IPS DF 6.9 (cell line): ENCODE data around the gene SDK1.

Experiments used
- DNase-seq: peaks from one replicate; pipeline ENCODE4 v3.0.0-alpha.2; 2013; ENCODE audit warnings: low read depth, low spot score
- H3K27ac ChIP-seq: one replicate; pipeline ENCODE4 v1.5.1; 2013; ENCODE audit warnings: low read length, control low read depth
- H3K27me3 ChIP-seq: 2 replicates; pipeline ENCODE4 v1.6.1; 2013; ENCODE audit warnings: mild to moderate bottlenecking, low read length; ENCODE audit not compliant: control insufficient read depth, insufficient read depth
- H3K36me3 ChIP-seq: 2 replicates; pipeline ENCODE4 v1.6.1; 2013; ENCODE audit warnings: low read length; ENCODE audit not compliant: control insufficient read depth, insufficient read depth
- H3K4me1 ChIP-seq: 2 replicates; pipeline ENCODE4 v1.6.1; 2013; ENCODE audit warnings: low read length; ENCODE audit not compliant: control insufficient read depth, insufficient read depth
- H3K4me3 ChIP-seq: 2 replicates; pipeline ENCODE4 v1.5.1; 2013; ENCODE audit warnings: mild to moderate bottlenecking, low read length
- H3K9me3 ChIP-seq: 2 replicates; pipeline ENCODE4 v1.6.1; 2013; ENCODE audit warnings: low read length, inconsistent platforms; ENCODE audit not compliant: control insufficient read depth, insufficient read depth
- WGBS: extraction: QIAGEN DNeasy Blood & Tissue Kit; methylation state at CpG from one replicate; pipeline ENCODE4 v1.1.7; 2013; ENCODE audit warnings: mixed read lengths, missing lambda C conversion rate; ENCODE audit not compliant: insufficient read length, insufficient coverage; 5-methylcytosine and 5-hydroxymethylcytosine counted together

Gene SDK1

GRCh38 chr7:3594901-3595300, 293.8 kb downstream of the SDK1 start:
- no peak overlapping the region for H3K4me3 ChIP-seq
- no peak overlapping the region for H3K27ac ChIP-seq
- no peaks in the 10 kb centered on the region for H3K9me3 ChIP-seq
- no peaks in the 10 kb centered on the region for H3K27me3 ChIP-seq
- H3K36me3 ChIP-seq, result no peaks in the 10 kb centered on the region
- no peak for DNase-seq
- H3K4me1 ChIP-seq, result 0 out of 2 replicates have a peak, but pooled peaks cover 3% of the 10 kb centered on the region
- WGBS, result no CpG with 5 or more reads among the region's 4 CpGs

- Histone ChIP-seq H3K27ac (no peak overlapping the region), H3K9me3 (no peaks in the 10 kb centered on the region), H3K4me3 (no peak overlapping the region), H3K4me1 (no peaks in the 10 kb centered on the region), H3K27me3 (no peaks in the 10 kb centered on the region), H3K36me3 (no peaks in the 10 kb centered on the region)
- WGBS, result no CpG with 5 or more reads among the region's 7 CpGs
- DNase-seq, result no peak
Measured at GRCh38 chr7:3598854-3599253, 297.8 kb downstream of the SDK1 start.

GRCh38 chr7:3605222-3605621, 304.2 kb downstream of the SDK1 start:
- no peak for DNase-seq
- no peak overlapping the region for H3K27ac ChIP-seq
- no peaks in the 10 kb centered on the region for H3K9me3 ChIP-seq
- 100% methylated on average over 1 of the region's 2 CpGs for WGBS
- no peaks in the 10 kb centered on the region for H3K27me3 ChIP-seq
- no peaks in the 10 kb centered on the region for H3K36me3 ChIP-seq
- no peaks in the 10 kb centered on the region for H3K4me1 ChIP-seq
- H3K4me3 ChIP-seq, result no peak overlapping the region

GRCh38 chr7:3606436-3606835, 305.4 kb downstream of the SDK1 start:
- Histone ChIP-seq H3K4me1 (no peaks in the 10 kb centered on the region), H3K36me3 (no peaks in the 10 kb centered on the region), H3K9me3 (no peaks in the 10 kb centered on the region), H3K27me3 (no peaks in the 10 kb centered on the region), H3K27ac (no peak overlapping the region), H3K4me3 (no peak overlapping the region)
- no CpG with 5 or more reads among the region's 4 CpGs for WGBS
- DNase-seq, result no peak

GRCh38 chr7:3607847-3608246, 306.8 kb downstream of the SDK1 start:
- Histone ChIP-seq H3K27me3 (no peaks in the 10 kb centered on the region), H3K27ac (no peak overlapping the region), H3K4me3 (no peak overlapping the region), H3K4me1 (no peaks in the 10 kb centered on the region), H3K36me3 (no peaks in the 10 kb centered on the region), H3K9me3 (no peaks in the 10 kb centered on the region)
- WGBS, result no CpG with 5 or more reads among the region's 8 CpGs
- no peak for DNase-seq

GRCh38 chr7:3616306-3616705, 315.3 kb downstream of the SDK1 start:
- H3K4me3 ChIP-seq, result no peak overlapping the region
- WGBS, result no CpG with 5 or more reads among the region's 8 CpGs
- no peaks in the 10 kb centered on the region for H3K4me1 ChIP-seq
- H3K27ac ChIP-seq, result no peak overlapping the region
- DNase-seq, result no peak
- H3K36me3 ChIP-seq, result no peaks in the 10 kb centered on the region
- H3K9me3 ChIP-seq, result no peaks in the 10 kb centered on the region
- no peaks in the 10 kb centered on the region for H3K27me3 ChIP-seq

GRCh38 chr7:3630081-3630480, 329.0 kb downstream of the SDK1 start:
- Histone ChIP-seq H3K4me1 (no peaks in the 10 kb centered on the region), H3K36me3 (no peaks in the 10 kb centered on the region), H3K9me3 (no peaks in the 10 kb centered on the region), H3K4me3 (no peak overlapping the region), H3K27me3 (no peaks in the 10 kb centered on the region), H3K27ac (no peak overlapping the region)
- no peak for DNase-seq

GRCh38 chr7:3634396-3634795, 333.3 kb downstream of the SDK1 start:
- Histone ChIP-seq H3K27ac (no peak overlapping the region), H3K4me1 (no peaks in the 10 kb centered on the region), H3K36me3 (no peaks in the 10 kb centered on the region), H3K27me3 (no peaks in the 10 kb centered on the region), H3K9me3 (no peaks in the 10 kb centered on the region; the same call in 1 of the 2 replicates), H3K4me3 (no peak overlapping the region)
- no peak for DNase-seq

- no peaks in the 10 kb centered on the region for H3K4me1 ChIP-seq
- WGBS, result no CpG with 5 or more reads among the region's 6 CpGs
- no peaks in the 10 kb centered on the region; the same call in 1 of the 2 replicates for H3K9me3 ChIP-seq
- no peak for DNase-seq
- H3K27me3 ChIP-seq, result no peaks in the 10 kb centered on the region
- H3K36me3 ChIP-seq, result no peaks in the 10 kb centered on the region
- no peak overlapping the region for H3K27ac ChIP-seq
- no peak overlapping the region for H3K4me3 ChIP-seq
Measured at GRCh38 chr7:3636131-3636860, 335.2 kb downstream of the SDK1 start.

- no peak for DNase-seq
- H3K4me3 ChIP-seq, result no peak overlapping the region
- no peak overlapping the region for H3K27ac ChIP-seq
- WGBS, result no CpG with 5 or more reads among the region's 7 CpGs
- H3K27me3 ChIP-seq, result no peaks in the 10 kb centered on the region
- H3K9me3 ChIP-seq, result no peaks in the 10 kb centered on the region; the same call in 1 of the 2 replicates
- no peaks in the 10 kb centered on the region; the same call in 1 of the 2 replicates for H3K36me3 ChIP-seq
- H3K4me1 ChIP-seq, result peaks cover 2% of the 10 kb centered on the region; the same call in 1 of the 2 replicates
Measured at GRCh38 chr7:3639253-3639652, 338.2 kb downstream of the SDK1 start.

GRCh38 chr7:3641582-3641981, 340.5 kb downstream of the SDK1 start:
- Histone ChIP-seq H3K9me3 (no peaks in the 10 kb centered on the region; the same call in 1 of the 2 replicates), H3K27me3 (no peaks in the 10 kb centered on the region), H3K27ac (no peak overlapping the region), H3K4me3 (no peak overlapping the region), H3K4me1 (peaks cover 2% of the 10 kb centered on the region; the same call in 1 of the 2 replicates), H3K36me3 (no peaks in the 10 kb centered on the region; the same call in 1 of the 2 replicates)
- DNase-seq, result no peak
- WGBS, result no CpG with 5 or more reads among the region's 14 CpGs
